ENCODE results near the gene MMP24.
A peak's percentile ranks its signal among the peaks of the same experiment; 100 is the strongest.

The MMP24 gene

DNA sequence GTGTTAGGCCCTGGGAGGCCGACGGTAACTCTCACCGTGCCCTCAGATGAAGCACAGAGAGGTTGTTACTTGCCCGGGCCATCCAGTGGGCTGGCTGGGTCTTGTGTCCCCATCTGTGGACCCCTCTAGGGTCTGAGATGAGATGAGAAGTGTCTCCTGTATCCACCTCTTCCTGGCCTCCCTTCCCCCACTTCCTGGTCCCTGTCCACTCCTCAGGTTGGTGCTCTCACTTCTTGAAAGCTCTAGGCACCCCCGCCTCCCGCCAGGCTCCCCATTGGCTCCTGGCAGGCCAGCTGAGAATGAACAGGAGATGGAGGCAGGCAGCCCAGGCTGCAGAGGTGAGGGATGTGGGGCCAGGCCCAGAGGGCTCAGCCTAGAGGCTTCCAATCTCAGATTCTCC, 49.9 kb downstream of the MMP24 start:
- no peak for DNase-seq (ENCODE audit: low read depth)
- TF ChIP-seq, protein P1, sequence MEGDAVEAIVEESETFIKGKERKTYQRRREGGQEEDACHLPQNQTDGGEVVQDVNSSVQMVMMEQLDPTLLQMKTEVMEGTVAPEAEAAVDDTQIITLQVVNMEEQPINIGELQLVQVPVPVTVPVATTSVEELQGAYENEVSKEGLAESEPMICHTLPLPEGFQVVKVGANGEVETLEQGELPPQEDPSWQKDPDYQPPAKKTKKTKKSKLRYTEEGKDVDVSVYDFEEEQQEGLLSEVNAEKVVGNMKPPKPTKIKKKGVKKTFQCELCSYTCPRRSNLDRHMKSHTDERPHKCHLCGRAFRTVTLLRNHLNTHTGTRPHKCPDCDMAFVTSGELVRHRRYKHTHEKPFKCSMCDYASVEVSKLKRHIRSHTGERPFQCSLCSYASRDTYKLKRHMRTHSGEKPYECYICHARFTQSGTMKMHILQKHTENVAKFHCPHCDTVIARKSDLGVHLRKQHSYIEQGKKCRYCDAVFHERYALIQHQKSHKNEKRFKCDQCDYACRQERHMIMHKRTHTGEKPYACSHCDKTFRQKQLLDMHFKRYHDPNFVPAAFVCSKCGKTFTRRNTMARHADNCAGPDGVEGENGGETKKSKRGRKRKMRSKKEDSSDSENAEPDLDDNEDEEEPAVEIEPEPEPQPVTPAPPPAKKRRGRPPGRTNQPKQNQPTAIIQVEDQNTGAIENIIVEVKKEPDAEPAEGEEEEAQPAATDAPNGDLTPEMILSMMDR (IDR thresholded peaks at IDR 0.05; ENCODE audit: low read length, missing control alignments) = no peak
- H3K4me3 ChIP-seq (replicated peaks; ENCODE audit: low read depth, low read length) = peak overlapping the region; percentile 86

DNA sequence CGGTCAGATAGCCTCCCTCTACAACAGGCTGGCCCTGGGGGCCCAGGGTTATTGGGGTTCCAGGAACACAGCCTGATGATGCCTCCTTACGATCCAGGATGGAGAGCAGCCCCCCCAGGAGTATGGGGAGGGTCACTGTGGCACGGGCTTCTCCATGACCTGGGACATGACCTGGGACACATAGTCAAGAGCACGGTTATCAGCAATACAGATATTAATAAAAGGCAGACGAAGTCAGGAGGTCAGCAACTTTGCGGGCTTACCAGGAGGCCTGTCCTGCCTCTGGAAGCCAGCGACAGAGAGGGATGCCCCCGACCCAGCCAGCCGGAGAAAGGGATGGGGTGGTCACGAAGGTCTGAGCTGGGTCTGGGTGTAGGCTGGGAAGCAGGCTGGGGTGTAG, 50.6 kb downstream of the MMP24 start:
- TF ChIP-seq, protein P1 (IDR thresholded peaks at IDR 0.05; ENCODE audit: low read length, missing control alignments) = no peak
- H3K4me3 ChIP-seq (replicated peaks; ENCODE audit: low read depth, low read length) = peak overlapping the region; percentile 86

DNA sequence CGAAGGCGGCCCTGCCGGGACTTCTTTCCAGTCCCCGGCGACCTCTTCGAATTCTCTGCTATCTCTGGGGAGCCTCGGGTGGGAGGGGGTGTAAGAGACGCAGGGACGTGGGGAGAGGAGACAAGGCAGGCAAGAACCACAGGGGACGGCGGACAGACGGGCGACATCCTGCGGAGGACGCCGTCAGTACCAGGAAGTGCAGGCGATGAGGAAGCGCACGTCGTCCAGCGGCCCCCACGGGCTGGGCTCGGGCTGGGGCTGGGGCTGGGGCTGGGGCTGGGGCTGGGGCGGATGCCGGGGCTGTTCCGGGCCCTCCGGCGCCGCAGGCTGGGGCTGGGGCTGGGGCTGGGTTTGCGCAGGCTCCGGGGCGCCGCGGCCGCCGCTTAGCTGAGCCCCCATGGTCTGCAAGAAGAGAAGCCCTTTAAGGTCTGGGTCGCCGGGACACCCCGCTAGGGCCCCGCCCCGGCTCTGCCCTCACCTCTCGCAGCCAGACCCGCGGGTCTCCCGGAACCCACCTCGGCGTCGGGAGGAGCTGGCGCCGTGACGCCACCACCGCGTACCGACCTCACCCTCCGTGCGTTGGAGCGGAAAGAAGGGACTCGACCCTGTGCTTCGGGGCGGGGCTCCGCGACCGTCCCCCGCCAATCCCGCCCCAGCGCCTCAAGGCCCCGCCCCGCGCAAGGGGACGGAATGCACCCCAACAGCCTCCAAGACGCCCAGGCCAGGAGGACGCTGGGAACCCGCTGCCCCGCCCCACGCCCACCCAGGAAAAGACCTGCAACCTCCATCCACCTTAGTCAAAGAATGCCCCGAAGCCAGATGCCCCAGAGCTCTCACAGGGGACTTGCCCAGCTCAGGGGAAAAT, 51.3 kb downstream of the MMP24 start, which contains the start of gene MMP24OS:
Gene MMP24OS (minus strand): TSS at position 592 of the 865 bp plus-strand sequence. CDS start 193 bp downstream, at position 399.
- peak within 1 kb of the TSS; percentile 86 for H3K4me3 ChIP-seq (replicated peaks; ENCODE audit: low read depth, low read length)
- TF ChIP-seq, protein P1 (IDR thresholded peaks at IDR 0.05; ENCODE audit: low read length, missing control alignments) = peak; percentile 16
- DNase-seq (ENCODE audit: low read depth) = peak; percentile 89

More for the DNA sequence above, 50.6 kb downstream of the MMP24 start:
- DNase-seq (ENCODE audit: low read depth) = no peak

DNA sequence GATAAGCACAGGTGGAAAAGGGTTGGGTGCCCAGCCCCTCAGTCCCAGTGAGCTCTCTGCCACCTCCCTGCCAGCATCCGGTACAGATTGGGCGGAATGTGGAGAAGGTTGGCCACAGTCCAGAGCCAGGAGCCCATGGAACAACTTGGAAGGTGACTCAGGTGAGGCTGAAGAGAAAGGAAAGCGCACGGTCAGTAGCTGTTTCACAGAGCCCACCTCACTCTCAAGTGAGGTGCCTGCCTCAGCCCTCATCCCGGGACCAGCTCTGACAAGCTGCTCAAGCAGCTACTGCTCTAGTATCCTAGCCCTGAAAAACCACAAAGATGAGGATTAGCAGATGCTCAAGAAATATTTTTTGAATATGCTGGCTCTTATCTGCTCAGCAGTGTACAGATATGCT, 52.5 kb downstream of the MMP24 start:
- DNase-seq (ENCODE audit: low read depth) = no peak
- TF ChIP-seq, protein P1 (IDR thresholded peaks at IDR 0.05; ENCODE audit: low read length, missing control alignments) = no peak
- no peak overlapping the region for H3K4me3 ChIP-seq (replicated peaks; ENCODE audit: low read depth, low read length)

DNA sequence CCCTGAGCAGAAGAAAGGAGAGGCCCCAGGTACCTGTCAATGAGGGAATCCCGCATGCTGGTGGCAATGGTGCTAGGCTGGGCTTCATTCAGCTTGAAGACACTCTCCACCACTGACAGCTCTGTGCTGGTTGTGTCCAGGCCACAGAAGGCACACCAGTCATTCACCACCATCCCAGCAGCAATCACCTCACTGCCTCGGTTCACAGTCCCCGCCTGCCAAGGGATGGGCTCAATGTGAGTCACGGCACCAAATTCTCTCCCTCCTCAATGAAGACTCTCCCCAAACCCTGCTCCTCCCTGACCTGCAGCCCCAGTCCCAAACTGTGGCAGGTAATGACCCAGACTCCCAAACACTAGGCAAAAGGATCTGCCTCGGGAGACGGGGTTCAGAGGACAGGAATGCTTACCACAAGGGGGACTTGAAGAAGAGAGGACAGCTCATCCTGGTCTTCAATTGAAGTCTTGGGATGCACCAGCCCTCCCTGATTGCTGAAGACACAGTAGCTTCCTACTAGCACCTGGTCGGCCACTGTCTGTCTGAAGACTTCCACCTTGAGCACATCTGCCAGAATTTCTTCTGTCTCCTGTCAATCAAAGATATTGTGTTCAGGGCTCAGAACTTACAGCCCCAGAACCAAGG, 53.2 kb downstream of the MMP24 start:
- no peak for DNase-seq (ENCODE audit: low read depth)
- H3K4me3 ChIP-seq (replicated peaks; ENCODE audit: low read depth, low read length) = no peak overlapping the region
- TF ChIP-seq, protein P1 (IDR thresholded peaks at IDR 0.05; ENCODE audit: low read length, missing control alignments) = no peak

DNA sequence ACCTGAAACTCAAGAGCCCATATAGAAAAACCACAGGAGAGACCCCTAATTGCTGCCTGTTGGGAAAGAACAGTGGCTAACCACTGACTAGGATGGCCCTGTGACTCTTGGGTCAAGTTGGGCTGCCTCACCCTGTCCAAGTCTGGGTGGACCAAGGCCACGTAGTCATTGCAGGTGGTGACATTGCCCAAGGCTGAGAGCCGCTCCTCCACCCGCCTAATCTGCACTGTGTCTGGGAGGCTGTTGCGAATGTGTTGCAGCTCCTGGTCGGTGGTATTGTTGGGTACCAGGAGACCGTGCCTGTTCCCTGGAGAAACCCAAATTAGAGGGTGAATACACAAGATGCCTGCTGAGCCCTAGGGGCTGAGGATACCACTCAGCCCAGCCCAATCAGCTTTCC, 54.0 kb downstream of the MMP24 start:
- no peak overlapping the region for H3K4me3 ChIP-seq (replicated peaks; ENCODE audit: low read depth, low read length)
- no peak for DNase-seq (ENCODE audit: low read depth)
- TF ChIP-seq, protein P1 (IDR thresholded peaks at IDR 0.05; ENCODE audit: low read length, missing control alignments) = no peak
